ENCODE measurements around the gene NXN. TPM values are rescaled to one million over a fixed set of nuclear protein-coding genes. Genes with fewer than 3 reads are reported as not detected.
"Not testable (repeated sequence)": the region's sequence is repeated elsewhere in the genome, so short reads cannot be mapped to it uniquely, and the experiment has no call there.

NXN gene
- total RNA-seq, 2 donors from 2014 or later = 24.4 TPM

- H3K36me3 ChIP-seq (replicated peaks in 1 of 2; ENCODE audit: insufficient read depth in 1 of 2, low read depth in 2 of 2) = no peaks in the 10 kb centered on the region
Observed at GRCh38 chr17:811051-811784, 168.4 kb downstream of the NXN start.

GRCh38 chr17:807523-808294 is 171.9 kb downstream of the NXN start:
- Histone ChIP-seq H3K9me3 (no peaks in the 10 kb centered on the region), H3K36me3 (replicated peaks in 1 of 2; ENCODE audit: insufficient read depth in 1 of 2, low read depth in 2 of 2) (no peaks in the 10 kb centered on the region), H3K27ac (no peak overlapping the region), H3K27me3 (no peaks in the 10 kb centered on the region), H3K4me3 (no peak overlapping the region), H3K4me1 (peaks cover 20% of the 10 kb centered on the region)
- no peak for ATAC-seq
- 86 to 93% methylated on average over 8 to 20 of the region's 28 CpGs for WGBS, 2 donors
- intact Hi-C loops (cut with DNase I) = loop anchor here (10.0 kb wide), 1 partner anchor 67 kb away; no protein-coding TSS in a partner anchor
- DNase-seq = no peak
- no peak for TF ChIP-seq POLR2A (IDR thresholded peaks at IDR 0.05)
- no peak for TF ChIP-seq CTCF (IDR thresholded peaks at IDR 0.05)

More at GRCh38 chr17:811051-811784, 168.4 kb downstream of the NXN start:
- no peaks in the 10 kb centered on the region for H3K9me3 ChIP-seq
- no peaks in the 10 kb centered on the region for H3K4me1 ChIP-seq
- ATAC-seq (no peak), DNase-seq (no peak)
- intact Hi-C loops (cut with DNase I) = no loop called here
- 80 to 86% methylated on average over 18 to 27 of the region's 29 CpGs for WGBS, 2 donors
- no peaks in the 10 kb centered on the region for H3K27me3 ChIP-seq
- no peak overlapping the region for H3K27ac ChIP-seq
- H3K4me3 ChIP-seq = no peak overlapping the region
- TF ChIP-seq POLR2A (IDR thresholded peaks at IDR 0.05) = no peak
- TF ChIP-seq CTCF (IDR thresholded peaks at IDR 0.05) = no peak

GRCh38 chr17:806781-807522 is 172.6 kb downstream of the NXN start:
- Histone ChIP-seq H3K27me3 (no peaks in the 10 kb centered on the region), H3K9me3 (no peaks in the 10 kb centered on the region), H3K4me1 (peaks cover 28% of the 10 kb centered on the region), H3K36me3 (replicated peaks in 1 of 2; ENCODE audit: insufficient read depth in 1 of 2, low read depth in 2 of 2) (no peaks in the 10 kb centered on the region), H3K4me3 (no peak overlapping the region), H3K27ac (no peak overlapping the region)
- no peak for DNase-seq
- intact Hi-C loops (cut with DNase I) = loop anchor here (10.0 kb wide), 1 partner anchor 68 kb away; no protein-coding TSS in a partner anchor
- TF ChIP-seq POLR2A (IDR thresholded peaks at IDR 0.05) = no peak
- TF ChIP-seq CTCF (IDR thresholded peaks at IDR 0.05) = no peak
- no peak for ATAC-seq
- WGBS, 2 donors = 91 to 92% methylated on average over 11 to 25 of the region's 33 CpGs

GRCh38 chr17:806346-806745 is 173.2 kb downstream of the NXN start:
- H3K9me3 ChIP-seq = no peaks in the 10 kb centered on the region
- no peak overlapping the region for H3K27ac ChIP-seq
- DNase-seq = no peak
- TF ChIP-seq POLR2A (IDR thresholded peaks at IDR 0.05) (no peak), CTCF (IDR thresholded peaks at IDR 0.05) (no peak)
- 71 to 84% methylated on average over 10 to 12 of the region's 13 CpGs for WGBS, 2 donors
- no peaks in the 10 kb centered on the region for H3K27me3 ChIP-seq
- peaks cover 34% of the 10 kb centered on the region for H3K4me1 ChIP-seq
- no peak for ATAC-seq
- no peak overlapping the region for H3K4me3 ChIP-seq
- H3K36me3 ChIP-seq (replicated peaks in 1 of 2; ENCODE audit: insufficient read depth in 1 of 2, low read depth in 2 of 2) = no peaks in the 10 kb centered on the region
- intact Hi-C loops (cut with DNase I) = loop anchor here (10.0 kb wide), 1 partner anchor 68 kb away; no protein-coding TSS in a partner anchor

- ATAC-seq; H3K27me3 ChIP-seq; DNase-seq; H3K27ac ChIP-seq; H3K9me3 ChIP-seq; H3K4me3 ChIP-seq; H3K36me3 ChIP-seq (replicated peaks in 1 of 2; ENCODE audit: insufficient read depth in 1 of 2, low read depth in 2 of 2): not testable (repeated sequence)
- WGBS, 2 donors = 88 to 91% methylated on average over 10 to 12 of the region's 23 CpGs
- intact Hi-C loops (cut with DNase I) = loop anchor here (10.0 kb wide), 1 partner anchor 69 kb away; no protein-coding TSS in a partner anchor
- peaks cover 38% of the 10 kb centered on the region for H3K4me1 ChIP-seq
Observed at GRCh38 chr17:805886-806285, 173.7 kb downstream of the NXN start.
